Stimulated activated CD4-positive, alpha-beta T cell treated with anti-CD3 and anti-CD28 coated beads, Interleukin-12 subunit alpha, Interleukin-12 subunit beta, amount 100 ng/mL, for 24 hours (primary cell): Measurements from ENCODE around the gene PXDN.
"Not testable (repeated sequence)": the region's sequence is repeated elsewhere in the genome, so short reads cannot be mapped to it uniquely, and the experiment has no call there.

Source experiments
- DNase-seq, 2 experiments: peaks; one replicate each; pipeline ENCODE4 v3.0.0-alpha.2; 2020; ENCODE audit warnings: low read depth in 2 of 2

PXDN gene

DNA sequence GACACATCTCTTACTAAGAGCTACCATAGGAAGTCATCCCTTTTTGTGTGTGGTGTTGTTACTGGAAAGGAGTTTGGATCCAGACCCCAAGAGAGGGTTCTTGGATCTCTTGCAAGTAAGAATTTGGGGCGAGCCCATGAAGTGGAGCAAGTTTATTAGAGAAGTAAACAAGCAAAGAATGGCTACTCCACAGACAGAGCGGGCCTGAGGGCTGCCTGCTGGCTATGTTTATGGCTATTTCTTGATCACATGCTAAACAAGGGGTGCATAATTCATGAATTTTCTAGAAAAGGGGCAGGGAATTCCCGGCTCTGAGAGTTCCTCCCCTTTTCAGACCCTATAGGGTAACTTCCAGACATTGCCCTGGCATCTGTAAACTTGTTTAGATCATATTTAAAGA, 30.6 kb upstream of the PXDN start:
- DNase-seq = no peak

DNA sequence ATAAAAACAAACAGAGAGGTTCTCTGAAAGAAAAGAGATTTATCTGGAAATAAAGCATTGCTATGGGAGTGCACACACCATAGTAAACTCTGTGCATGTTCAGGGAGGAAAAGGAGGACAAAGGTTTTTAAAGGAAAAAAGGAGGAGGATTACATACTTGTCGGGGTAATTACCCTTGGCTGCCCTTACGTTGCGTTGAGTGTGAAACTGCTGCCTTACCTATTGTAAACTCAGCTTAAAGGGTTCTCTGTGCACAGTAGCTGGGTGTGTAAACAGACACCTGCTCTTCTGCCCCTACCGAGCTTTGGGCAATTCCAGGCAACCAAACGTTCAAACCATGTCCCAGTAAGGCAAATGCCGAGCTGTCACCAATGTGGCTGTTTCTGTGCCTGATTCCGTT, 29.6 kb upstream of the PXDN start:
- no peak for DNase-seq

DNA sequence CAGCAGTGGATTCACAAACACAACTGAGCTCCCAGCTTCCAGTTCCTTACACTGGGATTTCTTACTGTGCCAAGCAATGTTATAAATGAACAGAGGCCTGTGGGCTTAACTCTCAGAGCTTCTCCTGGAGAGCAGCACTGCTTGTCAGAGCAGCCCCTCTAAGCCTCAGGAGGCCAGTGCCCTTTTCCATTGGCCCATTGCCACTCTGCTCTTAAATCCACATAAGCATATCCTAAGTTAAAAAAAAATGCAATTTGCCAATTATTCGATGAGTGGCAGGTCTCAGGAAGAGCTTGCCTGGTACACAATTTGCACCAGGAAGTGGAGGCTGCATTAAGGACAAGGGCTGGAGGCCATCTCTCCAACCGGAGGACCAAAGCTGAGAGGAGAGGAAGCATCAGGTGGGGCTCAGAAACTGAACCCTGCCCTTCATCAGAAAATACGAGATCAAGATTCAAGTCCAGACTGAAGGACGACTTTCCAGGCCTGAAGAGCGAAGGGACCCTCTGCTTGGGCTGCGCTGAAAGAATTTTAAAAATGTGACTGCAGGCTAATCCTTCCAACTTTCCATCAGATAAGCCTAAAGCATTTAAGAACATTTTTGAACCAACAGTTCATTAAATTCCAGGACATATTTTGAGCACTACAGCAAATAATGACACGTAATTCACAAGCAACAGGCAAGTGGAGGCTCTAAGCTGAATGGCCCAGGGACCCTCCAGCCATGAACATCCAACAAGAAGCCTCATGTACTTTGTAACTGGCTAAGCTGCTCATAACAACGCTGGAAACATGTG, 28.4 kb upstream of the PXDN start:
- no peak for DNase-seq

DNA sequence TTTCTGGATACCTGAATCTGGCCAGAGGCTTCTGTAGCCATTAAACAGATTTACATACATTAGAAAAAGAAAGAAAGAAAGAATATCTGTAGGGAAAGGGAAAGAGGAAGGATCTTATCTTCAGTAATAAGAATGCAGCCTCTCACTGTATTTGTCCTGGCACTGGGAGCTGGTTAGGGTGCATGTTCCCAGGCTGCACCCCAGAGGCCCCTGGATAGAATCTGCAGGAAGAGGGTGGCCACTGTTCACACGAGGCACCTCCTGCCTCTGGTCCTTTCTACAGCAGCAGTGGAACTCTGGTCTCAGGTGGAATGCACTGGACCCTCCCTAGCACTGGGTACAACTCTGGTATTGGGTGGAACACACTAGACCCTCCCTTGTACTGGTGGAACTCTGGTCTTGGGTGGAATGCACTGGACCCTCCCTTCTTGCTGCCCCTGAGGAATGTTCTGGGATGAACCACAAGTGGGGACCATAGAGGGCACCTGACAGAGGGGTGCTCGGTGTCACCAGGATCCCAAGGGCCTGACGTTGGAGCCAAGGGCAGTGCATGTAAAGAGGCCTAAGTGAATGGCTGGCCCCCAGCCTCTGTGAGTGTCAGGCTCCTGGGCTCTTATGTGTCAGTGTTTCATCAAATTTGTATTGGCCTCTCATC, 27.4 kb upstream of the PXDN start:
- DNase-seq = no peak

DNA sequence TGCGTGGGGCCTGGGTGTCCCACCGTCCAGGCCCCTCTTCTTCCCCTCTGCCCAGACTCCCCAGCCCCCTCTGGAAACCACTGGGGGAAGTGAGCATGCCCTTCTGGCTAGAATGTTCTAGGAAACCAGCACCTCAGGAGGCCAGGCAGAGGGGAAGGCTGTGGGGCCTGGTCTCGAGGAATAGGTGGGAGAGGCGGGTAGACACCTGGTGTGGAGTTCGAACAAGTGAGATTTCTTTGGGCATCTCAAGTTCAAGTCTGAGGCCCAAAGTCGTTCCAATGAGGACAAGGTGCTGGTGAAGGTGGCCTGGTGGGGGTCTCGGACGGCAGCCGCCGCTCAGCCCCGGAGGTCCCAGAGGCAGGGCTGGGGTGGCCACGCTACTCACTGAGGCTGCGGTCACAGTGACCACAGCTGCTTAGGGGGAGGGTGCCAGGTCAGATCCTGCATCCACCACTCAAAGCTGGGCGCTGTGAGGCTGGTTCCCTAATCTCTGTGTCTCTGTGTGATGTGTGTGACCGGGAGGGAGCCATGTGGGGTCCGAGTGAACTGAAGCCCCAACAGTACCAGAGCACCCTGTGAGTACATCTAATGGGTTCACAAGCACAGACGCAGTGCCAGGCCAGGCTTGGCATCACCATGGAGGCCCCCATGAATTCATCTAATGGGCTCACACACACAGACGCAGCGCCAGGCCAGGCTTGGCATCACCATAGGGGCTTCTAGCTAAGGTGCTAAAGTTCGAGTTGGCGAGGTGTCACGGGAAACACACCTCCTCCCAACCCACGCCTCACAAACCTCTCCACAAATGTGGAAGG, 26.5 kb upstream of the PXDN start:
- no peak for DNase-seq

DNA sequence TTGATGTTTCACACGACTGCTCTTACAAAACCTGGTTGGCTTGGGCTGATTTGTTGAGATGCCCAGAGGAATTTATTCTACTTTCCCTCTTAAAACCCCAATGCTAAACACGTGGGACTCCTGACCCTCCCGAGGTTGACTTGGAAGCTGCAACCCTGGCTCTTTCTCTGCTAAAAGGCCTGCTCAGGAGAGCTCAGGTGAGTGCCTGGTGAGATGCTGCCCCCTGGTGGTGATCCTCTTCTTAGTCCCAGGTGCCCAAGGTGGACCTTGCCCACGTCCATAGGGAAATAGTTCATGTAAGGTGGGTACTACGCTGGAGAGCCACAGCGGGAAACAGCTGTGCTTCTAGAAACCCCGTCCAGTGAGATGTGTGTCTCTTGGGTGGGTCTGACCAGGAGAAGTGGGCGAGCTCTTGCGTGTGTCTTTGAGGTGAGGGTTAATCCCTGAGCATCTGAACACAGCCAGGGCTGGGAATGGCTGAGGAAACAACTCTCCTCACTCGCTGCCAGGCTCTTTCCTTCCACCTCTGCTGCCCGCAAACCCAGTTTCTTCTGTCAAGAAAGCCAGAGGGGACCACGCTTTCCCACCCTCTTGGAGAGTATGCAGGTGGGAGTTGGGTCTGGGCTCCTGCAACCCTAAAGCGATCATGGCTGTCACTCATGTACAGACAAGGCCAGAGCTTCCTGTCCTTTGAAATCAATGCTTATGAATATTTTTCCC, 25.5 kb upstream of the PXDN start:
- DNase-seq = peak; percentile 13 to 59

DNA sequence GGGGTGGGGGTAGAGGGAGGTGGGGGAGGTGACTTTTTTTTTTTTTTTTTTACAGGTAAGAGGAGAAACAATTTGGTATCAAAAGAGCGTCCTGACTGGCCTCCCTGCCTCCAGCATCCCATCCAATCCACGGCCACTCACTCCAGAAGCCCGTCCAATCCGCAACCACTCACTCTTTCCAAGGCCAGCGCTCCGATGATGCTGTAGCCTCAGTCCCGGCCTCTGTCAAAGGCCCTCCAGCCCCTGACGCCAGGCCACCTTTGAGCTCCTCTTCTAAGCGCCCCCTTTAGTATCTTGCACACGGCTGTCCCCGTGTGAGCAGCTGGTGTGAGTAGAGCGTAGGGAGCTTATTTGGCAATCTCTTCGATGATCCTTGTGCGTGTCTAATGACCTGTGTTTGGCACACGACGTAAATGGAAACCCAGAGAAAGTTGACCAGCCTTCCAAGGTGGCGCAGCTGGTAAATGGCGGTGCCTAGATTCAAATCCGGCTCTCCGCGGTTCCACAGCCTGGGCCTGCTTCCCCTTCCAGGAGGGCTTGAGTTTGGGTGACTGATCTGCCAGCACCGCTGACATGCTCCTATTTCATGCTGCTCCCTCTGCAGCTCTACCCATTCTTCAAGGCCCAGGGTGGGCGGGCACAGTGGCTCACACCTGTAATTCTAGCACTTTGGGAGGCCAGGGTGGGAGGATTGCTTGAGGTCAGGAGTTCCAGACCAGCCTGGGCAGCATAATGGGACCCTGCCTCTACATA, 23.8 kb upstream of the PXDN start:
- no peak for DNase-seq

DNA sequence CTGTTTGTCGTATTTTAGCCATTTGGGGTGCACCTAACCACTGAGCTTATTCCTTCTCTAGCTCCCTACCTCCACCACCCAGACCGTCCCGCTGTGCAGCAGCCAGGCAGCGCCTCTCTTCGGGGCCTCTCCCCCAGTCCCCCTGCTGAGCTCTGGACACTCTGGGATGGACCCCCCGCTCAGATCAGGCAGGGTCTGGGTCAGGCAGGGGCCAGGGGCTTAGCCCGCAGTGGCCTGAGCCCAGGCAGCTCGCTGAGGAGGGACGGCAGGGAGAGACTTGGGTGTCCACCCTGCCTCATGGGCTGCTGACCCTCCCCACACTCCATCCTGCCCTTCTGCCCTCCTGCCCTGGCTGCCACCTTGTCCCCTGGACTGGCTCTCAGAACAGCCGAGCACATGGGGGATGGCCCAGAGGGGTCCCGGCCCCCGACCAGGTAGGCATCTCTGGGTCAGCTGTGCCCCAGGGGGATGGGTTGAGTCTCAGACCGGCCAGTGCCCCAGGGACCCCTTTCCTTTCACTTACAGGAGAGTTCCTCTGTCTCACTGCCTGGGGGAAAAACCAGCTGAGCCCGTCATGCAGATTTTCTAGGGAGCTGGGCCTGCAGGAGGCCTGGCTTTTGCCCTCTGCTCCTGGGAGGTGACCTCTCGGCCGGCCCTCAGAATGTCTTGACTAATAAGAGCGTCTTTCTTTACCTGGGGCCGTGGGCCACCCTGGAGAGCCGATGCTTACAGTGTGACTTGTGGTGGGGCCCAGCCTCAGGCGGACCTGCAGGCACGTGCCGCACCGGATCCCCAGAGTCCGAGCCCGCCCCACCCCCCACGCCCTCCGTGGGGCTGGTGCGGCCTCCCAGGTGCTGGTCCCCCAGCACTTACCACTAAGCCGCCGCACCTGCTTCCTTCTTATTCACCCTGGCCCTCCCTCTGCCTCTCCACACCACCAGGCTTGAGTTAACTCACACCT, 22.8 kb upstream of the PXDN start:
- no peak for DNase-seq

DNA sequence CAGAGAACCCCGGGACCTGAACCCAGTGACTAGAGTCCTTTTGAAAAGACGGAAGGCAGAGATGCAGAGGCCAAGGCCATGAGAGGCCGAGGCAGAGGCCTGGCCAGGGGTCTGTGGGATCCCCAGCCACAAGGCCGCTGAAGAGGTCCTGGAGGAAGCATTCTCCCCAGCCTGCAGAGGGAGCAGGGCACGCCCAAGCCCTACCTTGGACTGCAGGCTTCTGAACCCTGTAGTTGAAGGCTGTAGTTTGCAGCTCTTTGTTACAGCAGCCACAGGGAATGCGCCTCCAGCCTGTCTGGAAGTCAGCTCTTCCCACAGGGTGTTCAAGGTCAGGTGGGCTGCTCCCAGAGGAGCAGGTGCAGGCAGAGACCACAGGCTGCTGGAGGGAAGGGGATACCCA, 22.1 kb upstream of the PXDN start:
- DNase-seq = no peak

DNA sequence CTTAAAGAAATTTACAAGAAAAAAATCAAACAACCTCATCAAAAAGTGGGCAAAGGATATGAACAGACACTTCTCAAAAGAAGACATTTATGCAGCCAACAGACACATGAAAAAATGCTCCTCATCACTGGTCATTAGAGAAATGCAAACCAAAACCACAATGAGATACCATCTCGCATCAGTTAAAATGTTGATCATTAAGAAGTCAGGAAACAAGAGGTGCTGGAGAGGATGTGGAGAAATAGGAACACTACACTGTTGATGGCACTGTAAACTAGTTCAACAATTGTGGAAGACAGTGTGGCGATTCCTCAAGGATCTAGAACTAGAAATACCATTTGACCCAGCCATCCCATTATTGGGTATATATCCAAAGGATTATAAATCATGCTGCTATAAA, 20.9 kb upstream of the PXDN start:
- DNase-seq = not testable (repeated sequence)

DNA sequence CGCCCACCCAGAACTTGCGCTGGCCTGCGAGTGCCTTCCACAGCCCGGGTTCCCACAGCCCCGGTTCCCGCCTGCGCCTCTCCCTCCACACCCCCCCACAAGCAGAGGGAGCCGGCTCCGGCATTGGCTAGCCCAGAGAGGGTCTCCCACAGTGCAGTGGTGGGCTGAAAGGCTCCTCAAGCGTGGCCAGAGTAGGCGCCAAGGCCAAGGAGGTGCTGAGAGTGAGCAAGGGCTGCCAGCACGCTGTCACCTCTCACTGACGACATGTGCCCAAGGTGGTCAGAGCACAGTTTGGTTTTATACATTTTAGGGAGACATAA, 15.3 kb upstream of the PXDN start:
- no peak for DNase-seq

DNA sequence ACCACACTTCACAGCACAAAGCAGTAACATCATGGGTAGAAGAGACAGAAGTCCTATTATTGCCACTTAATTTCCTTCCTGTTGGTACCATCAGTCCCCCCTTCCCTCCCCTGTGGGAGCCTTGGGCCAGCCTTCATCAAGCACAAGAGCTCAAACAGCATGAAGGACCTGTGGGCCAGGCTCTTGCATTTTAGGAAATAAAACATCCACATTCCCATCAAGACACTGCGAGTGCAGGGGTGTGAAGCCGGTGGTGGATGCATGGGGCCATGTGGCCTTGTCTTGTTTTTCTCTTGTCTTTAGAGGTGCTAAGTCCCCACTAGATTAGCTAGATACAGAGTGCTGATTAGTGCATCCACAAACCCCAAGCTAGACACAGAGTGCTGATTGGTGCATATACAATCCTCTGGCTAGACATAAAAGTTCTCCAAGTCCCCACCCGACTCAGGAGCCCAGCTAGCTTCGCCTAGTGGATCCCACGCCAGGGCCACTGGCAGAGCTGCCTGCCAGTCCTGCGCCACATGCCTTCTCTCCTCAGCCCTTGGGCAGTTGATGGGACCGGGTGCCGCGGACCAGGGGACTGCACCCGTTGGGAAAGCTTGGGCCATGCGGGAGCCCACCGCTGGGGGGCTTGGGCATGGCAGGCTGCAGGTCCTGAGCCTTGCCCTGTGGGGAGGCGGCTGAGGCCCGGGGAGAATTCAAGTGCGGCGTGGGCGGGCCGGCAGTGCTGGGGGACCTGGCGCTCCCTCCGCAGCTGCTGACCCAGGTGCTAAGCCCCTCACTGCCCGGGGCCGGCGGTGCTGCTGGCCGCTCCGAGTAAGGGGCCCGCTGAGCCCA, 14.7 kb upstream of the PXDN start:
- DNase-seq = no peak

DNA sequence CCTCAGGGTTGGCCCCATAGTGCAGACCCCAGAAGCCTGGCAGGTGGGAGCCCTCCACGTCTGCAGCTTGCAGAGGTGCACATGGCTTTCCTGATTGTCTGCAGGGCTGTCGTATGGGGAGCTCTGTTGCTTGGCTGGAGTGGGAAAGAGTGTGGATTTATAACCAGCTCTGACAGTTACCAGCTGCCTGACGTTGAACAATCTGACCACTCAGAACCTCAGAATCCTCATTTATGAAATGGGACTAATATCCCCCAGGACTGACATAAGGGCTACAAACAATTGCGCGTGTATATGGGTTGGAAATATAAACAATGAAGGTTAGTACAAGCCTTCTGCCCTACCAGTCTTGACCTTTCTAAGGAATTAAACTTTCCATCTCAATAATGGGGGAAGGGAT, 13.9 kb upstream of the PXDN start:
- DNase-seq = no peak

DNA sequence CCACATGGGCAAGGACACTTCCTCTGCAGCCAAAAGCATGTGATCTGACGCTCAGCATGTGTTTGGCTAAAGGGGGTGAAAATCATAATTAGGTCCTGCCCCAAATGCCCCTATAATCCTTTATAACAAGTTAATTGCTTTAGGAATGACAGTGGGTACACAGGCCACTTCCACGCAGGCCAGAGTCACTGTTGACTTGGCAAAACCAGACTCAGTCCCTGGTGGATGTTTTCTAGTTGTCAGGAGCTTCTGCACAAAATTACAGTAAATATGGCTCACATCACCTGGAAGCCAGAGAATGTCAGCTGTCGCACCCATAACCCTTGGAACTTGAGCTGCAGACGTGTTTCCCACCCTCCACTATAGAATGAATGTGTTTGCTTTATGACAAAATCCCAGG, 13.3 kb upstream of the PXDN start:
- no peak for DNase-seq

DNA sequence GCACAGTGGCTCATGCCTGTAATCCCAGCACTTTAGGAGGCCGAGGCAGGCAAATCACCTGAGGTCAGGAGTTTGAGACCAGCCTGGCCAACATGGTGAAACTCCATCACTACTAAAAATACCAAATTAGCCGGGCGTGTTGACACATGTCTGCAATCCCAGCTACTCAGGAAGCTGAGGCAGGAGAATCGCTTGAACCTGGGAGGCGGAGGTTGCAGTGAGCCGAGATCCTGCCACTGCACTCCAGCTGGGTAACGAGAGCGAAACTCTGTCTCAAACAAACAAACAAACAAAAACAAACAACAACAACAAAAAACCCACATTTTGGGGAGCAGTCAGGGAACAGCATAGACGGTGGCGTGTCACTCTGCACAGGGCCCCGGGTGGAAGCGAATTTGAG, 12.8 kb upstream of the PXDN start:
- DNase-seq = not testable (repeated sequence)

DNA sequence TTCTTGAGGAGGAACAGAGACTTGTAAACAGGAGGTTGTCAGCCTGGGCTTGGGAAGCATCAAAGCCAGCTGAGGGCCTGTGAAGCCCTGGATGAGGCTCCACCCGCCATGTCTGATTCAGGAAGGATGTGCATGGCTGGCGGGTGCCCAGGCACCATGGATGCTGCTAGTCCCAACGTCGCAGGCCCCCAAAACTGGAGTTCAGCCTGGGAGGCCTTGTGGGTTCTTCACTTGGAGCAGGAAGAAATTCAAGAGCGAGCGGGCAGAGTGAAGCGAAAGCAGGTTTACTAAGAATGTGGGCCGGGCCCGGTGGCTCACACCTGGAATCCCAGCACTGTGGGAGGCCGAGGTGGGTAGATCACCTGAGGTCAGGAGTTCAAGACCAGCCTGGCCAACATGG, 12.1 kb upstream of the PXDN start:
- DNase-seq = no peak

DNA sequence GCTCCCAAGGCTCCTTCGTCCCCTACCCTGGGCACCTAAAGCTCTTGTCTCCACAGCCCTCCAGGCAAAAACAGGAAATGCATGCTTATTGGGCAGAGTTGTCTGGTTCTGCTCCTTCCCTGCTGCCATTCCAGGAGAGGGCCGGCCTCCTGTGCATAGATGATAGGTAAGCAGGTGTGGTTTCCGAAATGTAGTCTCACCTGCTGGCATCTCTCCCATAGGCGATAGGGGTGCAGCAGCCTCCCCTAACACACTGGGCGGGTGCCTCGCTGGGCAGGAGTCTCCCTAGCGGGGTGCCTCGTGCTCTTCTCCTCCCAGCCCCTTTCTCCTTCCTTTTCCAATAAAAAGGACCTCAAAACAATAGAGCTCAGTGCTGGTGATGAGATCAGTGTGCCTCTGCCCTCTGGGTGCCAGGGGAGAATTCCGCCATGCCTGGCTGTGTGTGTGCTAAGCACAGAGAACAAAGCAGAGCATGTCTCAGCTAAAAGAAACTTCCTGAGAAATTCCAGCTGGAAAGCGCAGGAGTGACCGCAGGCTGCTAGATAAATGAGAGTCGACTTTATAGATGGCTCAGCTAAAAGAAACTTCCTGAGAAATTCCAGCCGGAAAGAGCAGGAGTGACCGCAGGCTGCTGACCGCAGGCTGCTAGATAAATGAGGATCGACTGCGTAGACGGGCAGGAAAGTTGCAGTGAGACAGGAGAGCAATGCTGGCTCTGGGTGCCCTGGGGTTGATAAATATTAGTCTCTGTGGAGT, 11.3 kb upstream of the PXDN start:
- no peak for DNase-seq

DNA sequence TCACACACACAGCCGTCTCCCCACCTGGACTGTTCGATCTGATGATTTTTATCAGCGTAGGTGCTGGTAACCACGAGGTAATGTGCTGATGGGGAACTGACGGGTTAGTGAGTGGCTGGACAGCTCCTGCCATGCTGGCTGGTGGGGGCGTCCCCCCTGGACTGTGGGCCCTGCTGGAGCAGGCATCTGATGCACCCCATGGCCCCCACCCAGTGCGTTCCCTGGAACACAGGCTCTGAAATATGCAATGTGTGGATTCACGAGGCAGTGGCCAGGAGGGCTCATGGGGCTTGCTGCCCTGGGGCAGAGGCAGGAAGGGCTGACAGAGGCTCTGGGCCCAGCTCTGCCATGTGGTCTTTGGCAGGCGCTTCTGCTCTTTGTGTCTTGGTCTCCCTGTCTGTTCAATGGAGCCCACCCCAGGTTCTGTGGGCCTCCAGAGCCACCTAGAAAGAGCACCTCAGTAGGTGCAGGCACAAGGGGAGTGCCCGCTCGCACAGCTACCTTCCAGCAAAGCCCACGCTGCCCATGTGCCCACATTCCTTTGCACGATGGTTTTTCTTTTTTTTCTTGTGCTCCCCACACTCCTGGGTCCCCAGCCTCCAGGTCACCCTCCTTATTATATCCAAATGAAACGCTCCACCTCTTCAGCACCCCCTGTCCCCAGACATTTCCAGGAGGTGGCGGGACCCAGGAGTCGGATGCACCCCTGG, 10.3 kb upstream of the PXDN start:
- no peak for DNase-seq
